GM12864 (cell line): ENCODE results near the gene HLA-F.

Experiments used
- DNase-seq: peaks from one replicate; pipeline ENCODE4 v3.0.0-alpha.2; 2011; ENCODE audit warnings: low read depth
- H3K4me3 ChIP-seq: 2 replicates; pipeline ENCODE4 v1.5.1; 2011; ENCODE audit warnings: mild to moderate bottlenecking, low read depth, low read length, control low read depth
- CTCF ChIP-seq: IDR thresholded peaks from 2 replicates; pipeline ENCODE4 v1.5.1; 2011; ENCODE audit warnings: low read depth, mild to moderate bottlenecking, moderate library complexity, low read length, control low read depth, inconsistent platforms; ENCODE audit errors: missing control alignments

HLA-F gene

GRCh38 chr6:29762051-29762450, 38.8 kb downstream of the HLA-F start:
- no peak overlapping the region for H3K4me3 ChIP-seq
- DNase-seq = no peak
- TF ChIP-seq CTCF = no peak

GRCh38 chr6:29762781-29763214, 39.6 kb downstream of the HLA-F start:
- TF ChIP-seq CTCF = no peak
- H3K4me3 ChIP-seq = no peak overlapping the region
- DNase-seq = no peak

- TF ChIP-seq CTCF = no peak
- DNase-seq = no peak
- H3K4me3 ChIP-seq = no peak overlapping the region
Observed at GRCh38 chr6:29763491-29764289, 40.5 kb downstream of the HLA-F start.

DNA sequence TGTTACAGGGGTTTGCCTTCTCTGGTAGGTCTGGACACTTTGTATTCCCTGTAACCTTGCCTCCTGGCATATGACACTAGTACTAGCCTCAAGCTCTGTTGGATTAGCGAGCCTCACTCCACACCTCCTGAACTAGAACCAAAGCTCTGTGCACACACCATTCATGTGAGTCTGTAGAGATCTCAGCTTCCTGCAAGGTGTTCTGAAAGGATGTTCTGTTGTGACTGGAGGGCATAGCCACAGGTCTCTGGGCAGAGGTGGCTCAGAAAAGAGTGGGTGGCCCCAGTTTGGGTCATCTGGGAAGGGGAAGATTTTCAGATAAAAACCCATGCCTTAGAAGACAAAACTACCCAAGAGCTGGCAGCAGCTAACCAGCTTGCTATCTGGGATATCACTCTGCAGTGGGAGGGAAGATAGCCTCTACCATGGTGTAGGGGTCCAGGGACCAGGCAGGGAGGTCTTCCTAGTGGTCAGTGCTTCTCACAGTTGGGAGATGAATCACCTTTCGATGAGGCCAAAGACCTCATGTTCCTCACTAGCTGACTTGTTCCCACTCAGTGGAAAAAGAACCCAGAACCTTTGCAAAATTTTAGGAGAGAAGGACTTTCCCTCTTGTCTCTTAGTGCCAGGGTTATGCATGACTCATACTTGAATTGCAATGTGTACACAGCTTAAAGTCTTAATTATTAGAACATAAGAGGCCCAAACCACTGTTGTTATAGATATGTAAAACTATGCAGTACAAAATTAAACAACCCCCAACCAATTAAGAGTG, 41.4 kb downstream of the HLA-F start:
- DNase-seq = no peak
- no peak overlapping the region for H3K4me3 ChIP-seq
- no peak for TF ChIP-seq CTCF

DNA sequence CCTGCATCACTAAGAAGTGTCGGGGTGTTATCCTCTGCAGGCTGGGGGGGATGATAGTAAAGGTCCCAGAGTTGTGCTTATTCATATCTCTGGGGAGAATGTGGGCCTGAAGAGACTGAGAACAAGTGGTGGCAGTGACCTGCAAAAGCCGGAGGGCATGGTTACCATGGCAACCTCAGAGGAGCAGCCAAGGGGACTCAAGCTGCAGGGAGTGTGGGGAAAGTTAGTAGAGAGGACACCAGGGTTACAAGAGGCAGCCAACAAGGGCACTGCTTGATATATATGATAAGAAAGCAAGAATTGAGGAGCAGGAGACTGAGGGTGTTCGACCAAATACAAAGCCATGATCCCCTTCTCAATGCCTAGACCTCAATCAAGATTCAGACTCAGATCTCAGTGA, 46.1 kb downstream of the HLA-F start:
- H3K4me3 ChIP-seq = no peak overlapping the region
- no peak for TF ChIP-seq CTCF
- DNase-seq = no peak

DNA sequence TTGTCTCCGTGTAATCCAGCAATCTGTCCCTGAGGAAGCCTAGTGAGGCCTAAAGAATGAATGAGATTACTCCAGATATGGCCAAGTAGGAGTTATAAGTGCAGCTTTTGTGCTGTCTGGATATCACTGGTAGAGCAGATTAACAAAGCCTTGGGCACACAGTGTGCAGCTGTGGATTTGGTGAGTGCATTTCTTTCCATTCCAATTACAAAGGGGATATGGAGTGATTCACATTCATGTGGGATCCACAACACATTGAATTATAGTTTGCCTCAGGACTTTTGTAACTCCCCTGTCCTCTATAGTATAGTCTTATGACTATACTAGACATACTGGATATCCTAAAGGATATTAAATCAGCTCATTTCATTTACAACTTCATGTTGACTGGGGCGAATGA, 47.1 kb downstream of the HLA-F start:
- DNase-seq = no peak
- no peak overlapping the region for H3K4me3 ChIP-seq
- no peak for TF ChIP-seq CTCF
